ENCODE measurements around the gene SOS2.

- no peak for TF ChIP-seq CTCF (IDR thresholded peaks at IDR 0.05)
- TF ChIP-seq POLR2A (IDR thresholded peaks at IDR 0.05) = no peak
These were observed 117.9 kb downstream of the SOS2 start for GRCh38 chr14:50113381-50114035.
